ENCODE data around the gene DCST1. TPM values are rescaled to one million over a fixed set of nuclear protein-coding genes. Genes with fewer than 3 reads are reported as not detected.

DCST1 gene
- total and polyA plus RNA-seq, 2 of the 4 experiments (the other 2 are of a cell fraction) = not detected

- Histone ChIP-seq H3K79me1 (ENCODE audit: low read depth in 1 of 2, low read length in 2 of 2) (no peaks in the 10 kb centered on the region), H2AFZ (replicated peaks; ENCODE audit: low read length, poor library complexity) (no peak overlapping the region), H4K20me1 (ENCODE audit: insufficient read depth, low read length) (no peaks in the 10 kb centered on the region), H3K36me3 (ENCODE audit: control insufficient read depth, insufficient read depth, low read length) (no peaks in the 10 kb centered on the region), H3K18ac (ENCODE audit: low read depth, low read length) (no peak overlapping the region), H3K27me3 (ENCODE audit: control insufficient read depth, insufficient read depth, low read length) (peaks cover 42% of the 10 kb centered on the region), H3K27ac (ENCODE audit: insufficient read depth, low read length) (no peak overlapping the region), H3K14ac (replicated peaks; ENCODE audit: low read depth, low read length) (no peak overlapping the region), H2AK9ac (replicated peaks; ENCODE audit: low read depth, low read length, poor library complexity) (no peak overlapping the region), H2BK5ac (ENCODE audit: low read depth, low read length, poor library complexity, severe bottlenecking) (no peak overlapping the region), H4K91ac (ENCODE audit: insufficient read depth, low read depth, low read length) (no peak overlapping the region), H3K9me3 (ENCODE audit: control insufficient read depth, insufficient read depth, low read length) (no peaks in the 10 kb centered on the region), H2BK120ac (ENCODE audit: low read depth, low read length) (no peak overlapping the region), H4K8ac (ENCODE audit: low read depth in 2 of 2, low read length in 2 of 2) (no peak overlapping the region), H2AK5ac (ENCODE audit: low read depth, low read length) (no peak overlapping the region), H3K4me2 (ENCODE audit: low read depth, low read length) (no peak overlapping the region), H2BK15ac (ENCODE audit: low read depth, low read length) (no peak overlapping the region), H3K9ac (ENCODE audit: low read depth, low read length) (no peak overlapping the region), H3K4me1 (ENCODE audit: control insufficient read depth, insufficient read depth, low read length) (peaks cover 1% of the 10 kb centered on the region; the same call in 1 of the 2 replicates), H3K4ac (ENCODE audit: low read depth, low read length) (no peak overlapping the region), H2BK20ac (ENCODE audit: low read depth, low read length) (no peak overlapping the region), H3K9me1 (ENCODE audit: insufficient read depth, low read length) (peaks cover 6% of the 10 kb centered on the region; the same call in 1 of the 2 replicates), H4K5ac (ENCODE audit: low read depth, low read length) (no peak overlapping the region), H3K56ac (ENCODE audit: extremely low read depth, insufficient read depth, low read length) (no peak overlapping the region), H3K4me3 (ENCODE audit: insufficient read depth, low read depth, low read length) (no peak overlapping the region), H3K23ac (ENCODE audit: low read depth, low read length) (no peak overlapping the region)
- in situ Hi-C loops (cut with MboI; ENCODE audit: low sequenced_read_pairs) = no loop called here
- ChIA-PET POLR2A (ENCODE audit: unreplicated experiment) (no interaction called here), CTCF (no interaction called here)
- no TSS peak for BruUV-seq (replicated peaks)
- dilution Hi-C loops (cut with HindIII; ENCODE audit: low sequenced_read_pairs, unreplicated experiment) = no loop called here
- intact Hi-C loops (cut with micrococcal nuclease) = no loop called here
- DNase-seq (no peak), ATAC-seq (ENCODE audit: low read depth) (no peak)
- WGBS, 2 experiments (ENCODE audit: extremely low coverage in 2 of 2, insufficient read length in 1 of 2) = 43% methylated on average over 1 of the region's 3 CpGs; no CpG with 5 or more reads in 1 of the 2 experiments
- no peak for TF ChIP-seq RAD21 (IDR thresholded peaks at IDR 0.05; ENCODE audit: low read length)
- no peak for TF ChIP-seq FOS (IDR thresholded peaks at IDR 0.05; ENCODE audit: low read depth, low read length)
- no peak for TF ChIP-seq USF2 (IDR thresholded peaks at IDR 0.05; ENCODE audit: low read depth, low read length)
- TF ChIP-seq MAZ (IDR thresholded peaks at IDR 0.05; ENCODE audit: borderline replicate concordance, low read depth, low read length) = no peak
- no peak for TF ChIP-seq MAFK (IDR thresholded peaks at IDR 0.05; ENCODE audit: low read depth, low read length)
- TF ChIP-seq RCOR1 (IDR thresholded peaks at IDR 0.05; ENCODE audit: insufficient replicate concordance, low read length) = no peak
- no peak for TF ChIP-seq RFX5 (IDR thresholded peaks at IDR 0.05; ENCODE audit: low read depth, low read length)
- no peak for TF ChIP-seq ELK1 (IDR thresholded peaks at IDR 0.05; ENCODE audit: borderline replicate concordance, low read depth, low read length)
- TF ChIP-seq CEBPB (IDR thresholded peaks at IDR 0.05; ENCODE audit: low read depth, low read length) = no peak
Observed at GRCh38 chr1:155037043-155037442, 3.4 kb downstream of the DCST1 start.

All from IMR-90 (cell line).